Sigmoid colon (tissue), 4 donors: ENCODE data around the gene SLCO3A1.
"Not testable (repeated sequence)": the region's sequence is repeated elsewhere in the genome, so short reads cannot be mapped to it uniquely, and the experiment has no call there.

Source experiments
- EP300 ChIP-seq, 4 donors: sonication (generic); formaldehyde crosslinking; IDR thresholded peaks; one replicate each; pipeline ENCODE4 v1.6.1; 2017; ENCODE audit warnings: antibody characterized with exemption in 4 of 4
- POLR2A ChIP-seq, 2 donors: fragments of 450-650 bp; IDR thresholded peaks; one replicate each; pipeline ENCODE4 v1.6.1; 2016; ENCODE audit warnings: antibody characterized with exemption in 2 of 2, mild to moderate bottlenecking in 2 of 2, moderate library complexity in 2 of 2
- POLR2AphosphoS5 ChIP-seq, 4 donors: sonication (generic); formaldehyde crosslinking; IDR thresholded peaks; one replicate each; pipeline ENCODE4 v1.6.1; 2017; ENCODE audit warnings: antibody characterized with exemption in 4 of 4
- TF ChIP-seq, protein P1 (sequence below), 4 experiments: fragments of 450-650 bp in 3 of 4; fragments of 200-600 bp in 1 of 4; IDR thresholded peaks; one replicate each; pipeline ENCODE4 v1.5.1; 2016 to 2019; ENCODE audit warnings: antibody characterized with exemption in 4 of 4, mild to moderate bottlenecking in 3 of 4, moderate library complexity in 2 of 4

DNA sequence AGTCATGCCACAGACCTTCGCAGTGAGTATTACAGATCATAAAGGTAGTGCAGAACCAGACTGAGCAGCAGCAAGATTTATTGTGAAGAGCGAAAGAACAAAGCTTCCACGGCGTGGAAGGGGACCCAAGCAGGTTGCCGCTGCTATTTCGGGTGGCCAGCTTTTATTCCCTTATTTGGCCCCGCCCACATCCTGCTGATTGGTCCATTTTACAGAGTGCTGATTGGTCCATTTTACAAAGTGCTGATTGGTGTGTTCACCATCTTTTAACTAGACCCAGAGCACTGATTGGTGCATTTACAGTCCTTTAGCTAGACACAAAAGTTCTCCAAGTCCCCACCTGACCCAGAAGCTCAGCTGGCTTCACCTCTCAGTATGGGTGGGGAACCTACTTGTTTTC is 110.2 kb downstream of the SLCO3A1 start:
- TF ChIP-seq, protein P1, sequence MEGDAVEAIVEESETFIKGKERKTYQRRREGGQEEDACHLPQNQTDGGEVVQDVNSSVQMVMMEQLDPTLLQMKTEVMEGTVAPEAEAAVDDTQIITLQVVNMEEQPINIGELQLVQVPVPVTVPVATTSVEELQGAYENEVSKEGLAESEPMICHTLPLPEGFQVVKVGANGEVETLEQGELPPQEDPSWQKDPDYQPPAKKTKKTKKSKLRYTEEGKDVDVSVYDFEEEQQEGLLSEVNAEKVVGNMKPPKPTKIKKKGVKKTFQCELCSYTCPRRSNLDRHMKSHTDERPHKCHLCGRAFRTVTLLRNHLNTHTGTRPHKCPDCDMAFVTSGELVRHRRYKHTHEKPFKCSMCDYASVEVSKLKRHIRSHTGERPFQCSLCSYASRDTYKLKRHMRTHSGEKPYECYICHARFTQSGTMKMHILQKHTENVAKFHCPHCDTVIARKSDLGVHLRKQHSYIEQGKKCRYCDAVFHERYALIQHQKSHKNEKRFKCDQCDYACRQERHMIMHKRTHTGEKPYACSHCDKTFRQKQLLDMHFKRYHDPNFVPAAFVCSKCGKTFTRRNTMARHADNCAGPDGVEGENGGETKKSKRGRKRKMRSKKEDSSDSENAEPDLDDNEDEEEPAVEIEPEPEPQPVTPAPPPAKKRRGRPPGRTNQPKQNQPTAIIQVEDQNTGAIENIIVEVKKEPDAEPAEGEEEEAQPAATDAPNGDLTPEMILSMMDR (IDR thresholded peaks at IDR 0.05) = not testable (repeated sequence)
- TF ChIP-seq EP300, POLR2AphosphoS5, POLR2A (IDR thresholded peaks at IDR 0.05): not testable (repeated sequence)
